ENCODE measurements around the gene SRM. TPM values are rescaled to one million over a fixed set of nuclear protein-coding genes. Genes with fewer than 3 reads are reported as not detected.

The SRM gene
- polyA plus RNA-seq, 1 experiment: 75.2 TPM

GRCh38 chr1:11062965-11063401 lies 3.2 kb upstream of the SRM start:
- no peak for DNase-seq (ENCODE audit: low read depth)
- POLR2A ChIA-PET: interaction anchor here (0.7 kb wide), 1 partner anchor 36 kb away, joined by 11 read pairs; no protein-coding TSS in a partner anchor
- H3K4me3 ChIP-seq (ENCODE audit: low read depth, low read length): no peak overlapping the region
- CTCF ChIA-PET: interaction anchor here (0.6 to 3.6 kb wide), 3 partner anchors 25 to 604 kb away, joined by 3 to 17 read pairs (median 4); no protein-coding TSS in a partner anchor
- H3K27me3 ChIP-seq (ENCODE audit: control insufficient read depth, insufficient read depth, low read length): no peaks in the 10 kb centered on the region
- TF ChIP-seq CTCF (IDR thresholded peaks at IDR 0.05; ENCODE audit: insufficient read depth, low read depth, low read length): no peak
- H3K36me3 ChIP-seq (ENCODE audit: control insufficient read depth, insufficient read depth, low read length): peaks cover 21% of the 10 kb centered on the region

- H3K27me3 ChIP-seq (ENCODE audit: control insufficient read depth, insufficient read depth, low read length): no peaks in the 10 kb centered on the region
- CTCF ChIA-PET: interaction anchor here (0.7 to 3.6 kb wide), 3 partner anchors 24 to 584 kb away, joined by 3 to 17 read pairs (median 4); no protein-coding TSS in a partner anchor
- POLR2A ChIA-PET: no interaction called here
- no peak for DNase-seq (ENCODE audit: low read depth)
- H3K36me3 ChIP-seq (ENCODE audit: control insufficient read depth, insufficient read depth, low read length): peaks cover 19% of the 10 kb centered on the region
- H3K4me3 ChIP-seq (ENCODE audit: low read depth, low read length): no peak overlapping the region
- TF ChIP-seq CTCF (IDR thresholded peaks at IDR 0.05; ENCODE audit: insufficient read depth, low read depth, low read length): no peak
These were observed 2.0 kb upstream of the SRM start for GRCh38 chr1:11061652-11062365.

GRCh38 chr1:11059155-11059967 lies 457 bp downstream of the SRM start:
- DNase-seq (ENCODE audit: low read depth): no peak
- CTCF ChIA-PET: interaction anchor here (3.6 kb wide), 1 partner anchor 21 kb away, joined by 17 read pairs; no protein-coding TSS in a partner anchor
- POLR2A ChIA-PET: no interaction called here
- Histone ChIP-seq H3K27me3 (ENCODE audit: control insufficient read depth, insufficient read depth, low read length) (no peaks in the 10 kb centered on the region), H3K4me3 (ENCODE audit: low read depth, low read length) (peak overlapping the region; percentile 96), H3K36me3 (ENCODE audit: control insufficient read depth, insufficient read depth, low read length) (peaks cover 21% of the 10 kb centered on the region)
- TF ChIP-seq CTCF (IDR thresholded peaks at IDR 0.05; ENCODE audit: insufficient read depth, low read depth, low read length): no peak

GRCh38 chr1:11058595-11059154 lies 1.1 kb downstream of the SRM start:
- CTCF ChIA-PET: interaction anchor here (2.3 kb wide), 1 partner anchor 21 kb away, joined by 11 read pairs; no protein-coding TSS in a partner anchor
- TF ChIP-seq CTCF (IDR thresholded peaks at IDR 0.05; ENCODE audit: insufficient read depth, low read depth, low read length): no peak

More at GRCh38 chr1:11058595-11059154, 1.1 kb downstream of the SRM start:
- POLR2A ChIA-PET: interaction anchor here (0.6 kb wide), 1 partner anchor 1110 kb away, joined by 7 read pairs; no protein-coding TSS in a partner anchor
- Histone ChIP-seq H3K4me3 (ENCODE audit: low read depth, low read length) (peak overlapping the region; percentile 96), H3K36me3 (ENCODE audit: control insufficient read depth, insufficient read depth, low read length) (peaks cover 21% of the 10 kb centered on the region), H3K27me3 (ENCODE audit: control insufficient read depth, insufficient read depth, low read length) (no peaks in the 10 kb centered on the region)
- DNase-seq (ENCODE audit: low read depth): no peak

Data from BJ (cell line).